ENCODE data around the gene L3MBTL3.

Gene L3MBTL3

GRCh38 chr6:130178692-130179091 is 160.3 kb downstream of the L3MBTL3 start:
- DNase-seq (ENCODE audit: low read depth in 1 of 2, low spot score in 1 of 2), result no peak

GRCh38 chr6:130182466-130182865 is 164.1 kb downstream of the L3MBTL3 start:
- DNase-seq (ENCODE audit: low read depth in 1 of 2, low spot score in 1 of 2), result no peak

- DNase-seq (ENCODE audit: low read depth in 1 of 2, low spot score in 1 of 2), result no peak
Observed at GRCh38 chr6:130183271-130184222, 165.2 kb downstream of the L3MBTL3 start.

GRCh38 chr6:130185658-130186057 is 167.3 kb downstream of the L3MBTL3 start:
- no peak for DNase-seq (ENCODE audit: low read depth in 1 of 2, low spot score in 1 of 2)

GRCh38 chr6:130187335-130188206 is 169.2 kb downstream of the L3MBTL3 start:
- DNase-seq (ENCODE audit: low read depth in 1 of 2, low spot score in 1 of 2), result no peak

GRCh38 chr6:130188207-130188899 is 170.0 kb downstream of the L3MBTL3 start:
- no peak for DNase-seq (ENCODE audit: low read depth in 1 of 2, low spot score in 1 of 2)

GRCh38 chr6:130189531-130190397 is 171.4 kb downstream of the L3MBTL3 start:
- DNase-seq (ENCODE audit: low read depth in 1 of 2, low spot score in 1 of 2), result no peak

All from activated CD4-positive, alpha-beta T cell treated with anti-CD3 and anti-CD28 coated beads, Interleukin-2, amount 50 U/mL, for 24 hours (primary cell).